Mesendoderm (in vitro differentiated cells): ENCODE results near the gene FPR2.
"Not testable (repeated sequence)": the region's sequence is repeated elsewhere in the genome, so short reads cannot be mapped to it uniquely, and the experiment has no call there.

Experiments
- DNase-seq: peaks from one replicate; pipeline ENCODE4 v3.0.0; 2013
- H2AK5ac ChIP-seq: 2 replicates; pipeline ENCODE4 v1.6.1; 2013; ENCODE audit warnings: low read length, inconsistent platforms
- H2BK120ac ChIP-seq: 2 replicates; pipeline ENCODE4 v1.6.1; 2013; ENCODE audit warnings: low read depth, mild to moderate bottlenecking, low read length, moderate library complexity, mixed read lengths
- H2BK15ac ChIP-seq: replicated peaks from 2 replicates; pipeline ENCODE4 v1.6.1; 2013; ENCODE audit warnings: low read depth, mild to moderate bottlenecking, moderate library complexity
- H2BK5ac ChIP-seq: 2 replicates; pipeline ENCODE4 v1.6.1; 2013; ENCODE audit warnings: low read length, inconsistent platforms
- H3K18ac ChIP-seq: 2 replicates; pipeline ENCODE4 v1.6.1; 2013; ENCODE audit warnings: mild to moderate bottlenecking, low read length, mixed read lengths
- H3K23ac ChIP-seq: one replicate; pipeline ENCODE4 v1.6.1; 2013; ENCODE audit warnings: low read length
- H3K27ac ChIP-seq: 2 replicates; pipeline ENCODE4 v1.5.1; 2013; ENCODE audit warnings: low read depth, mild to moderate bottlenecking, inconsistent platforms, low read length, moderate library complexity
- H3K27me3 ChIP-seq: 2 replicates; pipeline ENCODE4 v1.6.1; 2013; ENCODE audit warnings: low read length, control low read depth, mild to moderate bottlenecking, inconsistent platforms; ENCODE audit not compliant: insufficient read depth, poor library complexity
- H3K36me3 ChIP-seq: 2 replicates; pipeline ENCODE4 v1.6.1; 2013; ENCODE audit warnings: low read length, inconsistent platforms; ENCODE audit not compliant: control insufficient read depth, insufficient read depth
- H3K4ac ChIP-seq: one replicate; pipeline ENCODE4 v1.6.1; 2013; ENCODE audit warnings: low read depth, mild to moderate bottlenecking, low read length, moderate library complexity
- H3K4me1 ChIP-seq: 2 replicates; pipeline ENCODE4 v1.6.1; 2013; ENCODE audit warnings: low read depth, low read length, inconsistent platforms; ENCODE audit not compliant: control insufficient read depth
- H3K4me2 ChIP-seq: 2 replicates; pipeline ENCODE4 v1.6.1; 2013; ENCODE audit warnings: low read length
- H3K4me3 ChIP-seq: 2 replicates; pipeline ENCODE4 v1.5.1; 2013; ENCODE audit warnings: mild to moderate bottlenecking, low read length
- H3K56ac ChIP-seq: one replicate; pipeline ENCODE4 v1.6.1; 2013; ENCODE audit warnings: low read length
- H3K79me1 ChIP-seq: 2 replicates; pipeline ENCODE4 v1.6.1; 2013; ENCODE audit warnings: low read length, inconsistent platforms
- H3K79me2 ChIP-seq: 2 replicates; pipeline ENCODE4 v1.6.1; 2013; ENCODE audit warnings: mild to moderate bottlenecking, low read length; ENCODE audit not compliant: control insufficient read depth, insufficient read depth
- H3K9ac ChIP-seq: 2 replicates; pipeline ENCODE4 v1.6.1; 2013; ENCODE audit warnings: low read length, inconsistent platforms
- H4K5ac ChIP-seq: one replicate; pipeline ENCODE4 v1.6.1; 2013; ENCODE audit warnings: low read length
- H4K8ac ChIP-seq: one replicate; pipeline ENCODE4 v1.6.1; 2013; ENCODE audit warnings: low read depth, mild to moderate bottlenecking, control low read depth, low read length, moderate library complexity
- WGBS: extraction: QIAGEN DNeasy Blood & Tissue Kit; methylation state at CpG from one replicate; pipeline ENCODE4 v1.1.7; 2013; ENCODE audit warnings: low lambda C conversion rate, missing lambda C conversion rate; ENCODE audit not compliant: insufficient coverage; ENCODE audit errors: extremely low coverage; 5-methylcytosine and 5-hydroxymethylcytosine counted together

FPR2 gene

GRCh38 chr19:51806571-51806970, 45.6 kb downstream of the FPR2 start:
- H3K27me3 ChIP-seq, H3K9ac ChIP-seq, H3K79me2 ChIP-seq, DNase-seq, H3K4me3 ChIP-seq, H2AK5ac ChIP-seq, H3K23ac ChIP-seq, H4K8ac ChIP-seq, H3K36me3 ChIP-seq, H3K4me1 ChIP-seq, H2BK120ac ChIP-seq, H3K79me1 ChIP-seq, H3K4me2 ChIP-seq, H2BK15ac ChIP-seq: not testable (repeated sequence)
- WGBS = no CpG with 5 or more reads among the region's 5 CpGs
- peak overlapping the region; percentile 81 for H4K5ac ChIP-seq
- H2BK5ac ChIP-seq = peak overlapping the region; percentile 78
- peak overlapping the region; percentile 60 for H3K18ac ChIP-seq
- H3K27ac ChIP-seq = peak overlapping the region; percentile 83
- peak overlapping the region; percentile 56 for H3K56ac ChIP-seq
- peak overlapping the region; percentile 52 for H3K4ac ChIP-seq

DNA sequence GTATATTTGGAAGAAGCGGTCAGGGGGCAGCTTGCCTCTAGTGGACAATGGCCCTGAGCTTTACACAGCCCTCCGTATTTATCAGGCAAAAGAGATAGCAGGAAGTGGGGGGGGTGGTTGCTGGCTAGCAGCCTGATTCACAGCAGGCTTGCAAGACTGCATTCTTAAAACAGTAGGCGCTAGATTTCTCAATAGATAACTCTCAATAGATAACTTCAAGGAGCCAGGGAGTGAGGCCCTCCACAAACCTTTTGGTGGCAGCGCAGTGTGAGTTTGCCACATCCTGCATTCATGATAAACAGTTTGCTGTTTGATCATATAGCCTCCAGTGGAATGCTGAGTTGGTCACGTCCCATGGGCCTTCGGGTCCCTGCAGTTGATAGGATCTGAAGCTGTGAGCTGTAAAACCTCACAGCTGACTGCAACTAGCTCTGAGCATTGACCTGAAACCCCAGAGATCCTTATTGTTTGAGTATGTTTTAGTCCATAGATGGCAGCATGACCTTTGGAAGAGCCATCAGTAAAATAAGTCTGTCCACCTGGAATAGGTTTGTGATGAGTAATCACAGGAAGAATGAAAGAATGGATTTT, 46.2 kb downstream of the FPR2 start:
- Histone ChIP-seq H4K5ac (no peak overlapping the region), H3K79me2 (no peaks in the 10 kb centered on the region), H3K4me2 (no peak overlapping the region), H2AK5ac (no peak overlapping the region), H3K18ac (no peak overlapping the region), H4K8ac (no peak overlapping the region), H3K4ac (no peak overlapping the region), H3K56ac (no peak overlapping the region), H3K4me3 (no peak overlapping the region), H3K27me3 (no peaks in the 10 kb centered on the region), H2BK5ac (no peak overlapping the region), H3K36me3 (no peaks in the 10 kb centered on the region), H3K23ac (no peak overlapping the region), H3K4me1 (peaks cover 2% of the 10 kb centered on the region), H2BK120ac (no peak overlapping the region), H3K9ac (no peak overlapping the region), H2BK15ac (no peak overlapping the region), H3K79me1 (no peaks in the 10 kb centered on the region), H3K27ac (peak overlapping the region; percentile 83)
- DNase-seq = peak; percentile 98
- no CpG with 5 or more reads among the region's 6 CpGs for WGBS

DNA sequence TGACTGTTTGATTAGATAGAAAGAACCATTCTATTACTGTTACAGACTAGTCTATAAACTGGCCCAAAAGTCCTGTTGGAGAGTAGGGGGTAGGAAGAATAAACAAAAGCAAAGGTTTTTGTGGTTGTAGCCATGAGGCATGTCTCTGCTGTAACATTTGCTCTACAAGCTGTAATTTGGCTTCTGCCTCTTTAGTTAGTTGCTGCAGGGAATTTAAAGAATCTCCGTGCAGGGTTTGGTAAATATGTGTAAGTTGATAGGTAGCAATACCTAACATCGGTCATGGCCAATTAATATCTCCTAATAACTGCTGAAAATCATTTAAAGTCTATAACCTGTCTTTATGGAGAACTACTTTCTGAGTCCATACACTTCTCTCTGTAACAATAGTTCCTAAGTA, 46.9 kb downstream of the FPR2 start:
- no peak overlapping the region for H2AK5ac ChIP-seq
- H3K36me3 ChIP-seq = no peaks in the 10 kb centered on the region
- no CpG with 5 or more reads among the region's 2 CpGs for WGBS
- peak overlapping the region; percentile 36 for H2BK15ac ChIP-seq
- H3K4me3 ChIP-seq = no peak overlapping the region
- no peaks in the 10 kb centered on the region for H3K27me3 ChIP-seq
- H3K18ac ChIP-seq = no peak overlapping the region
- peak overlapping the region; percentile 99 for H2BK120ac ChIP-seq
- peak overlapping the region; percentile 43 for H2BK5ac ChIP-seq
- no peak overlapping the region for H3K4me2 ChIP-seq
- H3K79me2 ChIP-seq = no peaks in the 10 kb centered on the region
- no peak overlapping the region for H4K8ac ChIP-seq
- H3K9ac ChIP-seq = no peak overlapping the region
- no peaks in the 10 kb centered on the region for H3K79me1 ChIP-seq
- H3K27ac ChIP-seq = peak overlapping the region; percentile 82
- peaks cover 2% of the 10 kb centered on the region for H3K4me1 ChIP-seq
- H3K23ac ChIP-seq = no peak overlapping the region
- peak overlapping the region; percentile 50 for H3K56ac ChIP-seq
- no peak overlapping the region for H4K5ac ChIP-seq
- no peak for DNase-seq
- H3K4ac ChIP-seq = no peak overlapping the region

DNA sequence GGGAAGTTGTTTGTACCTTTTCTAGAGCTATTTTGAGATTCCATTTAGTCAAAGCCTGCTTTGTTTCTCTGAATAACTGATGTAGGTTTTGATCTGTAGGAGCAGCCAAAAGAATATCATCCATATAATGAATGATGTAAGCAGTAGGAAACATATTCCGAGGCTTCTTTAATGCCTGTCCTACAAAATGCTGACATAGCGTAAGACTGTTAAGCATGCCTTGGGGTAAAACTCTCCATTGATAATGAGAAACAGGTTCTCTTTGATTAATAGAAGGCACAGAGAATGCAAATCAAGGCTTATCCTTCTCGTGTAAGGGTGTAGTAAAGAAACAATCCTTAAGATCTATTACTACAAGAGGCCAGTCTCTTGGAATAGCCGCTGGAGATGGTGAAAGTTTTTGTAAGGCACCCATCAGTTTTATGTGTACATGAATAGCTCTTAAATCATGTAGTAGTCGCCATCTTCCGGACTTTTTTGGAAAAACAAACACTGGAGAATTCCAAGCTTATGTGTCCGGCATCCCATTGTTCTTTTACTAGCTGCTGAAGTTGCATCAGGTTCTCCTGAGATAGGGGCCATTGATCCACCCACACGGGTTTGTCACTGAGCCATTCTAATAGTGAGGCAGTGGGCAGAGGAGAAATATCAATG, 47.5 kb downstream of the FPR2 start:
- Histone ChIP-seq H3K27me3 (no peaks in the 10 kb centered on the region), H3K4me2 (no peak overlapping the region), H2BK120ac (no peak overlapping the region), H3K9ac (no peak overlapping the region), H3K79me2 (no peaks in the 10 kb centered on the region), H2AK5ac (no peak overlapping the region), H3K18ac (peak overlapping the region; percentile 68), H3K4ac (peak overlapping the region; percentile 79), H3K23ac (no peak overlapping the region), H3K79me1 (no peaks in the 10 kb centered on the region), H3K36me3 (no peaks in the 10 kb centered on the region), H3K56ac (no peak overlapping the region), H4K8ac (no peak overlapping the region), H3K4me1 (peaks cover 2% of the 10 kb centered on the region), H2BK5ac (no peak overlapping the region), H4K5ac (no peak overlapping the region), H3K27ac (no peak overlapping the region), H2BK15ac (no peak overlapping the region), H3K4me3 (no peak overlapping the region)
- no CpG with 5 or more reads among the region's 8 CpGs for WGBS
- DNase-seq = no peak

- Histone ChIP-seq H2BK120ac (no peak overlapping the region), H3K56ac (no peak overlapping the region), H3K18ac (no peak overlapping the region), H4K8ac (no peak overlapping the region), H3K4me2 (no peak overlapping the region), H4K5ac (no peak overlapping the region), H3K79me2 (no peaks in the 10 kb centered on the region), H3K36me3 (no peaks in the 10 kb centered on the region), H2AK5ac (no peak overlapping the region), H3K27ac (no peak overlapping the region), H3K4ac (no peak overlapping the region), H3K9ac (no peak overlapping the region), H3K4me3 (no peak overlapping the region), H2BK15ac (no peak overlapping the region), H3K23ac (no peak overlapping the region), H3K27me3 (no peaks in the 10 kb centered on the region), H2BK5ac (no peak overlapping the region), H3K79me1 (no peaks in the 10 kb centered on the region), H3K4me1 (peaks cover 2% of the 10 kb centered on the region)
- DNase-seq = no peak
- no CpG with 5 or more reads among the region's 4 CpGs for WGBS
Observed at GRCh38 chr19:51809787-51810186, 48.8 kb downstream of the FPR2 start.

GRCh38 chr19:51810223-51810622, 49.2 kb downstream of the FPR2 start:
- Histone ChIP-seq H3K9ac (no peak overlapping the region), H3K23ac (no peak overlapping the region), H3K4me1 (peaks cover 2% of the 10 kb centered on the region), H2BK5ac (no peak overlapping the region), H3K4ac (no peak overlapping the region), H3K79me2 (no peaks in the 10 kb centered on the region), H3K4me3 (no peak overlapping the region), H4K5ac (no peak overlapping the region), H3K79me1 (no peaks in the 10 kb centered on the region), H2BK120ac (no peak overlapping the region), H3K27me3 (no peaks in the 10 kb centered on the region), H3K18ac (no peak overlapping the region), H3K27ac (no peak overlapping the region), H2AK5ac (no peak overlapping the region), H2BK15ac (no peak overlapping the region), H3K56ac (no peak overlapping the region), H3K4me2 (no peak overlapping the region), H3K36me3 (no peaks in the 10 kb centered on the region), H4K8ac (no peak overlapping the region)
- WGBS = no CpG with 5 or more reads among the region's 7 CpGs
- DNase-seq = no peak
